DMS79 (cell line): Measurements from ENCODE around the gene MINDY3.
"Not testable (repeated sequence)": the region's sequence is repeated elsewhere in the genome, so short reads cannot be mapped to it uniquely, and the experiment has no call there.

Experiments used
- DNase-seq: peaks from one replicate; lab custom pipeline; 2025; lab: John Stamatoyannopoulos, UW

MINDY3 gene

GRCh38 chr10:15780353-15781135 is 79.8 kb downstream of the MINDY3 start:
- no peak for DNase-seq

DNA sequence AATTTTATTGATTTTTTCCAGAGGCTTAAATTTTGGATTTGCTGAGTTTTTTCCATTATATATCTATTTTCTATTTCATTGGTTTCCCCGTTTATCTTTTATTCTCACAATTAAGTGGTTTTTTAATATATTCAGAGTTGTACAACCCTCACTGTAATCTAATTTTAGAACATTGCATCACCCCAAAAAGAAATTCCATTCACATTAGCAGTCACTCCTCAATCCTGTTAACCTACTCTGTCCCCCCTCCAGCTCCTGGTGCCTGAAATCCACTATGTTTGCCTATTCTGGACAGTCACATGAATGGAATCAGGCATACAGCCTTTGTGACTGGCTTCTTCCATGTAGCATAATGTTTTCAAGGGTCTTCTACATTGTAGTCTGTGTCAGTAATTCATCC is 84.8 kb downstream of the MINDY3 start:
- no peak for DNase-seq

DNA sequence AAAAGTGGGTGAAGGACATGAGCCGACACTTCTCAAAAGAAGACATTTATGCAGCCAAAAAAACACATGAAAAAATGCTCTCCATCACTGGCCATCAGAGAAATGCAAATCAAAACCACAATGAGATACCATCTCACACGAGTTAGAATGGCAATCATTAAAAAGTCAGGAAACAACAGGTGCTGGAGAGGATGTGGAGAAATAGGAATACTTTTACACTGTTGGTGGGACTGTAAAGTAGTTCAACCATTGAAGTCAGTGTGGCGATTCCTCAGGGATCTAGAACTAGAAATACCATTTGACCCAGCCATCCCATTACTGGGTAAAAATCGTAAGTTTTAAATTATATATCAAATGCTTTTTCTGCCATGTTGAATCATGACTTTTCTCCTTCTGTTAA is 85.8 kb downstream of the MINDY3 start:
- not testable (repeated sequence) for DNase-seq

GRCh38 chr10:15764892-15765454 is 95.3 kb downstream of the MINDY3 start:
- DNase-seq: no peak

DNA sequence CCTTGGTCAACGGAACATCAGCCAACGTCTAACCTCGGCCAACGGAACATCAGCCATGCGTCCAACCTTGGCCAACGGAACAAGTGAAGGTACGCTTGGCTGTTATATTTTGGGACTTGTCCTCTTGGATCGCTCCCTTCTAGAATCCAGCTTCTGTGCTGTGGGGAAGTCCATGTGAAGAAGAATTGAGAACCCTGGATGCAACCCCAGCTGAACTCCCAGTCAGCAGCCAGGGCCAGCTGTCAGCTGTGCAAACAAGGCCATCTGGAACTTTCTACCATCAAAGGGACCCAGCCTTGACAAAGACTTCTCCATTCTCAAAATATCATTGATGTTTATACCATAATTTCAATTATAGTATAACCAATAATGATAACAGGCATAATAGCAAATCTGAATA is 97.3 kb downstream of the MINDY3 start:
- DNase-seq: no peak

- not testable (repeated sequence) for DNase-seq
Observed at GRCh38 chr10:15762239-15762638, 98.1 kb downstream of the MINDY3 start.

- not testable (repeated sequence) for DNase-seq
Observed at GRCh38 chr10:15761224-15761623, 99.1 kb downstream of the MINDY3 start.

DNA sequence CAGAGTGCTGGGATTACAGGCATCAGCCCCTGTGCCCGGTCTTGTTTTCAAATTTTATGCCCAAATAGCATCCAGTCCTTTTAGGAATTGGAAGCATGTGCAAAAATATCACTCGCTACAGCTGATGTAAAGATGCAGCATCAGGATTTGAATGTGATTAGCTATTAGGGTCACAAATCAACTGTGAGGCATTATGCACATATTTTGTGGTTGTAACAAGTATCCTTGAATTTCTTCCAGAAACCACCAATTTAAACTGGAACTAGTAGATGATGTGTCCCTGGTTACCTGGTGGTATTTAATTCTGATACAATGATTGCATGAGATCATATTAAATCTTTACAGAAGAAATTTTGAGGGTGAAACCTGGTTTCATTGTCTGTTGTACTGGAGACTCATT is 99.6 kb downstream of the MINDY3 start:
- DNase-seq: no peak

- DNase-seq: no peak
Observed at GRCh38 chr10:15759265-15759664, 101.0 kb downstream of the MINDY3 start.

DNA sequence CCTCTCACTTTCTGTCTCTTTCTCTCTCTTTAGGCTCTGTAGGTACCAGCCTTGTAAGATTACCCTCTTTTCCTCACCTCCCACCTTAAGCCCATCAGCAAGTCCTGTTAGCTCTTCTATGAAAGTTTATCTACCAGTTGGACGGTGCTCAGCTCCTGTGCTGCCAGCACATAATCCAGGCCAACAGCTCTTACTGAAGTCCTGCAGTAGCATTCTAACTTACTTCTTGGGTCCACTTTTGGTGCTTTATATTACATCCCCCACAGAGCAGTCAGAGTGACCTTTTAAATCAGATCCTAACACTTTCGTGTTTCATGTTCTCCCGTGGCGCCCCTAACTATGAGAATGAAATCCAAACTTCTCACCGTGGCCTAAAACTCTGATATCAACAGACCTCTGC is 101.7 kb downstream of the MINDY3 start:
- DNase-seq: no peak

DNA sequence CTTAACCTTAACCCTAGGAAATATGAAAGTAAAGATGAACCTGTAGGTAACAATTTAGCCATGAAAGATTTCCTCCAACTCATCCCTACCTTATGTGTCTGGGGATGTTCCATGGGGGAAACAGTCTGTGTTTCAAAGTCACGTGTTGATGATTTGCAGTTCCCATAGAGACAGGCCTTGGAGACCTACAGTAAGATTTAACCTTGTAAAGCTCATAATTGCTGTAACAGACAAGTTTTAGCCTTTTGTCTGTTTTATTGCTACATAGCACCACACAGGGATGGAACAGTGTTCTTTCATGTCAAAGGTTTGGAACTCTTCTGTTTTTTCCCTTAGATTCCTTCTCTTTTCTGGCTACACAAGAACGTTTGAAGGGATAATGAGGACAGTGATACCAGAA is 105.4 kb downstream of the MINDY3 start:
- DNase-seq: no peak

DNA sequence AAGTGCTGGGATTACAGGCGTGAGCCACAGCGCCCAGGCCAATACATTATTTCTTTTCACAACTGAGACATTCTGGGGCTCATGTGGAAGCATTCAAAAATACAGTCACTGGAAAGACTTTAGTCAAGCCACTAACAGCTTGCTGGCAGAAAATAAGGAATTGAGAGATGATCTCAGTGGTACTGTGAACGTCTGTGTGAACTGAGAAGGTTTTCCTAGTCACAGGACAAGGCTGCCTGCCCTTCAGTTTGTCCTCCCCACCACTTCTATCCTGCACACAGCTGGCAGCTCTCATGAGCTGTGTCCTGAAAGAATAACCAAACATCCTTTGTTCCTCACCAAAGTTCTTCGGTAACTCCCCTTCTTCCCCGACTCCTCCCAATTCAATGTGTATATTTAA is 109.3 kb downstream of the MINDY3 start:
- no peak for DNase-seq

- no peak for DNase-seq
Observed at GRCh38 chr10:15748126-15748525, 112.2 kb downstream of the MINDY3 start.

GRCh38 chr10:15747632-15748031 is 112.7 kb downstream of the MINDY3 start:
- DNase-seq: no peak

DNA sequence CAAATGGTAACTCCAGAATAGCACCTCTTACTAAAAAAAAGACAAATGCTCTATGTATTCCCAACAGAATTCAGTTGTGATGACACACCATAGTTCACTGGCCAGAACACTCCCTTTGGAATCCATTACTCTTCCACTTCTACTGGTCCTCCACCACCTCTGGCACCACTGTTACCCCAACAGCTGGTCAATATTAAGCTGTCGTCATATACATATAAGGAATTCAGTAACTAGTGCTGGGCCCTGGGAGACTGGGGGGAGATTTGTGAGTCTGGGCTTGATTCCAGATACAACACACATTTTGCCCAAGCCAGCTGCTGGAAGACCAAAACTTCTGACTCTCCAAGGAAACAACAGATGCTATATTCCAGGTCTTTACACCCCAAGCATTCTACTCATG is 114.6 kb downstream of the MINDY3 start:
- DNase-seq: no peak

- DNase-seq: no peak
Observed at GRCh38 chr10:15744217-15744865, 116.0 kb downstream of the MINDY3 start.

DNA sequence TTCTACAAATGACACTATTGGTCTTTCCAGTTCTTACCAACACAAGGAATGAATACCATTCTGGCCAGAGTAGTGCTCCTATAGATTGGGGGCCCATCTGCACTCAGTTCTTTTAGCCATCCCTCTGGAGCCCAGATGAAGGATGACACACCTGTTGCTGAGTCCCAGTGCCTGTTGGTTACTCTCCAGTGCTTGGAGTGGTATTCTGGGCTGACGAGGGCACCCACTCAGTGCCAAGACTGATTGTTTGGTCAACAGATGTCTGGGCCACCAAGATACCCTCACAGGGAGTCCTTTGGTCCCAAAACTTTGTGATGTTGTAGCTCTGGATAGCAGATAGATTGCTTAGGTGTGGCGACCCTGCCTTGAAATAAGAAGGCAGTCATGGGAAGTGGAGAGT is 116.9 kb downstream of the MINDY3 start:
- no peak for DNase-seq

GRCh38 chr10:15742836-15743235 is 117.5 kb downstream of the MINDY3 start:
- no peak for DNase-seq

DNA sequence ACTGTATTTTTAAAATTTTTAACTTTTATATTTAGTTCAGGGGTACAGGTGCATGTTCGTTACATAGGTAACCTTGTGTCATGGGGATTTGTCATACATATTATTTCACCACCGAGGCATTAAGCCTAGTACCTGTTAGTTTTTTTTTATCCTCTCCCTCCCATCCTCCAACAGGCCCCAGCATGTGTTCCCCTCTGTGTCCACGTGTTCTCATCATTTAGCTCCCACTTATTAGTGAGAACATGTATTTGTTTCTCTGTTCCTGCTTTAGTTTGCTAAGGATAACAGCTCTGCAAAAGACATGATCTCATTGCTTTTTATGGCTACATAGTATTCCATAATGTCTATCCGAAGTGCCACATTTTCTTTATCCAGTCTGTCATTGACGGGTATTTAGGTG is 118.2 kb downstream of the MINDY3 start:
- DNase-seq: no peak

DNA sequence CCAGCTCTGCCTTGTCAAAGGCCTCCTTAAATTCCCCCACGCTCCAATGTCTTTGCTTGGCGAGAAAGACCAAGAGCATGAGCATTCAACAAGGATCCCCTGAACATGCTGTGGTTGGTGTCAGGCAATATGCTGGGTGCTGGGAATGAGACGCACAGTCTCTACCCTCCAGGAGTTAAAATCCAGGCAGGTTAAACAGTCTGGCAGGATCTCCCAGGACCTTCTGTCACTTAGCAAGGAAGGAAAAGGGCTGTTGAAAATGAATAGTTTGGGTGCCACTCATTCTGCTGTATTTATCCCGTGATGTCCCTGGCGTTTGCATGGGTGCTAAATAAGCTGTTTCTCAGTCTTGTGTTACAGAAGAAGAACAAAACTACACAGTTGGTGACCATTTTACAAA is 118.7 kb downstream of the MINDY3 start:
- DNase-seq: no peak

DNA sequence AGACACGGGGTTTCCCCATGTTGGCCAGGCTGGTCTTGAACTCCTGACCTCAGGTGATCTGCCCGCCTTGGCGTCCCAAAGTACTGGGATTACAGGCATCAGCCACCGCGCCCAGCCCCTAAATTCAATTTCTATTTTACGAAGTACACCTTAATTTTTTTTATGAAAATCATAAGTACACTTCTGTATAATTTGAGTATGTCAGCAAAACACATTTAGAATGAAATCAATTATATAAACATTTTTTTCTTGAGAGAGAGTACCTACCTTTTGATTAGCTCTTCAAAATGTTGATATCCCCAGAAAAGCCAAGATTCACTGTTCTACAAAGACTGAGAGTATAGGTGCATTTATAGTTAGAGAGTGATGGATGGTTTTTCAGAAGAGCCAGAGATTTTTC is 120.0 kb downstream of the MINDY3 start:
- DNase-seq: no peak

DNA sequence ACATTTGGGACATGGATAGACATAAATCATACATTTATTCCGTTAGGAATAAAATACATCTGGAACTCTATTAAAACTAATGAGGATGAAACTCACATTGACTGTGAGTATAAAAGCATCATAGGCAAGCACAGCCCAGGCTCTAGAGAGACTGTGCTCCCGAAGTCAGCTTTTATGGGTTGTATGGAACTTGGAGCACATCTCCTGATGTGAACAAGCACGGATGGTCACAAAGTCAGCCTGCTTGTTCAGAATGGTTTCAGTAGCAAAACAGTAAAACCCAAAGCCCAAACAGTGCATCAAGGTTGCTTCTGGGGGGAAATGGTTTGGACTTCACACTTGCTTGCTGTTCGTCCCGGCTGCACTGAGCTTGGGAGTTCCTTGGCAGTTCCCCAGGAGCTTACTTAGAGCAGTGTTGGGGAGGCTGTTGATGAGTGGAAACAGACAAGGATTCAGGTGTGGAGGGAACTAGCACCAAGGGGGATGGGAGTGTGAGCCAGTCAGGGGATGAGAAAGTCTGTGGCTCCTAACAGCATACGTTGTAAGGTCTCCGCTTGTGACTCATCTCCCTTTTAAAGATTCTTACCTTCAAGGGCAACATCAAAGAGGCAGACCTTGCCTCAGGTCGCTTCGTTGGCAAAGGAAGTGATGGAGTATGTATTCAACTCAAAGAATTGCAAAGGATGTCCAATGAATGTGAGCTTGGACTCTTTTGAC is 120.9 kb downstream of the MINDY3 start:
- DNase-seq: no peak
